Measurements from ENCODE around the gene SLFN12.
"Not testable (repeated sequence)": the region's sequence is repeated elsewhere in the genome, so short reads cannot be mapped to it uniquely, and the experiment has no call there.

The SLFN12 gene

GRCh38 chr17:35432176-35433074 lies at the start of gene SLFN12:
Gene SLFN12 (minus strand): TSS chr17:35432500. CDS start chr17:35423028, 9,472 bp downstream.
- peak; percentile 80 for DNase-seq (ENCODE audit: low spot score)

GRCh38 chr17:35479271-35479670 lies 47.0 kb upstream of the SLFN12 start:
- DNase-seq (ENCODE audit: low spot score), result no peak

- DNase-seq (ENCODE audit: low spot score), result no peak
Observed at GRCh38 chr17:35477248-35477647, 44.9 kb upstream of the SLFN12 start.

- DNase-seq (ENCODE audit: low spot score), result no peak
Observed at GRCh38 chr17:35476283-35476820, 44.1 kb upstream of the SLFN12 start.

GRCh38 chr17:35468475-35468874 lies 36.2 kb upstream of the SLFN12 start:
- DNase-seq (ENCODE audit: low spot score), result no peak

GRCh38 chr17:35467824-35468223 lies 35.5 kb upstream of the SLFN12 start:
- DNase-seq (ENCODE audit: low spot score), result peak; percentile 56

- DNase-seq (ENCODE audit: low spot score), result peak; percentile 53
Observed at GRCh38 chr17:35460354-35460851, 28.1 kb upstream of the SLFN12 start.

- DNase-seq (ENCODE audit: low spot score), result not testable (repeated sequence)
Observed at GRCh38 chr17:35454035-35454434, 21.7 kb upstream of the SLFN12 start.

GRCh38 chr17:35453171-35453570 lies 20.9 kb upstream of the SLFN12 start:
- DNase-seq (ENCODE audit: low spot score), result no peak

- no peak for DNase-seq (ENCODE audit: low spot score)
Observed at GRCh38 chr17:35449371-35449931, 17.2 kb upstream of the SLFN12 start.

GRCh38 chr17:35448899-35449227 lies 16.6 kb upstream of the SLFN12 start:
- no peak for DNase-seq (ENCODE audit: low spot score)

- peak; percentile 84 for DNase-seq (ENCODE audit: low spot score)
Observed at GRCh38 chr17:35448214-35448898, 16.1 kb upstream of the SLFN12 start, which contains the start of gene SLFN13. Gene SLFN13 (minus strand): TSS chr17:35448766. CDS start chr17:35445680, 3,086 bp downstream.

GRCh38 chr17:35447499-35447898 lies 15.2 kb upstream of the SLFN12 start:
- no peak for DNase-seq (ENCODE audit: low spot score)

GRCh38 chr17:35438433-35438832 lies 6.1 kb upstream of the SLFN12 start:
- DNase-seq (ENCODE audit: low spot score), result no peak

GRCh38 chr17:35433075-35433894 lies 985 bp upstream of the SLFN12 start:
- DNase-seq (ENCODE audit: low spot score), result peak; percentile 86

- DNase-seq (ENCODE audit: low spot score), result no peak
Observed at GRCh38 chr17:35429702-35430101, 2.6 kb downstream of the SLFN12 start.

GRCh38 chr17:35428229-35428628 lies 4.1 kb downstream of the SLFN12 start:
- no peak for DNase-seq (ENCODE audit: low spot score)

- no peak for DNase-seq (ENCODE audit: low spot score)
Observed at GRCh38 chr17:35423761-35424160, 8.5 kb downstream of the SLFN12 start.

- not testable (repeated sequence) for DNase-seq (ENCODE audit: low spot score)
Observed at GRCh38 chr17:35421069-35421468, 11.2 kb downstream of the SLFN12 start.

- no peak for DNase-seq (ENCODE audit: low spot score)
Observed at GRCh38 chr17:35416659-35417058, 15.6 kb downstream of the SLFN12 start.

GRCh38 chr17:35414707-35415106 lies 17.6 kb downstream of the SLFN12 start:
- DNase-seq (ENCODE audit: low spot score), result not testable (repeated sequence)
